ENCODE results near the gene GSTM4.

DNA sequence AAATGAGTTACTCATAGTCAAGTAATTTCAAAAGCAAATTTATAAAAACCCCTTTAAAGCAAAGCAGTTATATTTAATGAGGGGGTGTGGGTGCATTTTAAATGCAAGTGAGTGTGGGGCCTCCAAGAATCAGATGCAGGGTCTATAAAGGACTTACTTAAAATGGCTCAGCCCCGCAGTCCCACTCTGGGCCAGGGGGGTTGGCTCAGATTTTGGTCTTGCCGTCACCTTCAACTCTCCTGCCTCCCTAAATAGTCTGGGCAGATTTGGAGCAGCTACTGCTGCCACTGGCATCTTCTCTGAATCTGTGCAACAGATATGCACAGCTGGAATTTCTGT, 20.1 kb upstream of the GSTM4 start:
- TF ChIP-seq, protein P1, sequence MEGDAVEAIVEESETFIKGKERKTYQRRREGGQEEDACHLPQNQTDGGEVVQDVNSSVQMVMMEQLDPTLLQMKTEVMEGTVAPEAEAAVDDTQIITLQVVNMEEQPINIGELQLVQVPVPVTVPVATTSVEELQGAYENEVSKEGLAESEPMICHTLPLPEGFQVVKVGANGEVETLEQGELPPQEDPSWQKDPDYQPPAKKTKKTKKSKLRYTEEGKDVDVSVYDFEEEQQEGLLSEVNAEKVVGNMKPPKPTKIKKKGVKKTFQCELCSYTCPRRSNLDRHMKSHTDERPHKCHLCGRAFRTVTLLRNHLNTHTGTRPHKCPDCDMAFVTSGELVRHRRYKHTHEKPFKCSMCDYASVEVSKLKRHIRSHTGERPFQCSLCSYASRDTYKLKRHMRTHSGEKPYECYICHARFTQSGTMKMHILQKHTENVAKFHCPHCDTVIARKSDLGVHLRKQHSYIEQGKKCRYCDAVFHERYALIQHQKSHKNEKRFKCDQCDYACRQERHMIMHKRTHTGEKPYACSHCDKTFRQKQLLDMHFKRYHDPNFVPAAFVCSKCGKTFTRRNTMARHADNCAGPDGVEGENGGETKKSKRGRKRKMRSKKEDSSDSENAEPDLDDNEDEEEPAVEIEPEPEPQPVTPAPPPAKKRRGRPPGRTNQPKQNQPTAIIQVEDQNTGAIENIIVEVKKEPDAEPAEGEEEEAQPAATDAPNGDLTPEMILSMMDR (conservative IDR thresholded peaks at IDR 0.05; ENCODE audit: low read depth in 2 of 2), result no peak
- TF ChIP-seq EZH2 (IDR thresholded peaks at IDR 0.05; ENCODE audit: low read depth, unreplicated experiment), result no peak
